Limb (tissue), 2 donors: ENCODE results near the gene DDC.
A peak's percentile ranks its signal among the peaks of the same experiment; 100 is the strongest.
"Not testable (repeated sequence)": the region's sequence is repeated elsewhere in the genome, so short reads cannot be mapped to it uniquely, and the experiment has no call there.

Experiments used
- DNase-seq, 2 donors: peaks; one replicate each; pipeline ENCODE4 v3.0.0-alpha.2; 2016; ENCODE audit errors: extremely low spot score in 2 of 2

The DDC gene

DNA sequence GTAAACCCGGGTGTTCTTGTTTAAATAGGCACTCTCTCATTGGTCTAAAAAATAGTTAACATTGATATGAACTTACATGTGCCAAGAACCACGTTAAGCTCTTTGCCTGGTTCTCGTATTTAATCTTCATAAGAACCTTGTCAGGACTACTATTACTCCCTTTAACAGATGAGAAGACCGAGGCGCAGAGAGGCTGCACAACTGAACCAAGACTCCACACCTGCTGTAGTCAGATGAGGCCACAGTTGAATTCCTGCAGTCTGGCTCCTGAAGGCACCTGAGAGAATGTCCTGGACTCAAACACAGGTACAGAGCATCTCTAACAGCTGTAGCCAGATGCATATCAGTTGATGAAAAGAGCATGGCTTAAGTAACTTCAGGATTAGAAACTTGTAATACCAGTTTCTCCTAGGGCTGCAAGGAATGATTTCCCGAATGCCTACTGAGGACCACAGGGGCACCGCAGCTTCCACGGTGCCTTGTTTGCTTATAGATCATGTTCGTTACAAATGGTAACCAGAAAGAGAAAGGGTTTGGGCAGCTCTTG lies 9.5 kb downstream of the DDC start:
- no peak for DNase-seq

DNA sequence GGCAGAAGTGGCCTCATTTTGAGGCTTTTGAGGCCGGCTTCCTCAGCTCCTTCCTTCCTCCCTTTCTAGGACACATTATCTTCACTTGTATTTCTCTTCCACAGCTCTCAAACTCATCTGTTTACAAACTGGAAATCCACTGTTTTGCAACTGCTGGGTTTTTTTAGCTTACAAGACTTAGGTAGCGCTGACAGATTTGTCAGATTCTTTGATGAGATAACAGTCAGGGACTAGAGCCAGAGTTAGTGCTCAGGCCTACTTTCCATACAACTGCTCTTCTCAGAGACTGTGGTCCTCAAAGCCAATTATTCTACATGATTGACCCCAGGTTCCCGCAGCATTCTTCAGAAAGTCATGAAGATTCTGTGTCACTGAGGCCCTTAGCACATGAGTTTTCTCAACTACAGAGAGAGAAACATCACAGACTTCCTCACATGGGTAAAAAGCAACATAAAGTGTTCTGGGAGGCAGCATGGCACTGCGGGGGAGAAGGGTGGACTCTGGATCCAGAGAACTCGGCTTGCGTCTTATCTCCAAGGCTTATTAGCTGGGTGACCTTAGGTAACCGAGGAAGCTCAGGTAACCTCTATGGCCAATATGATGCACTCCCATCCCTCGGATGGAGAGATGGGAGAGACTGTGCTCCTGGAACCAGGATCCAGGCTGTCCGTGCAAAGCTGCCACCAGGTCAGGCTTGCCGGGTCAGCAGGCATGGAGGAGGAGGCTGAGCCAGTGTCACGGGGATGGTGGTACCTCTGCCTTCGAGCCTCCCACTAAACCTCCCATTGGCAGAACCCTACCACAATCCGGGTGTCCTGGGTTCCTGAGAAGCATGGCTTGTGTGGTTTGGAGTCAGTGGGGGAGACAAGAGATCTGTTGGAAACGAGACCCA lies 10.5 kb downstream of the DDC start:
- DNase-seq = no peak

DNA sequence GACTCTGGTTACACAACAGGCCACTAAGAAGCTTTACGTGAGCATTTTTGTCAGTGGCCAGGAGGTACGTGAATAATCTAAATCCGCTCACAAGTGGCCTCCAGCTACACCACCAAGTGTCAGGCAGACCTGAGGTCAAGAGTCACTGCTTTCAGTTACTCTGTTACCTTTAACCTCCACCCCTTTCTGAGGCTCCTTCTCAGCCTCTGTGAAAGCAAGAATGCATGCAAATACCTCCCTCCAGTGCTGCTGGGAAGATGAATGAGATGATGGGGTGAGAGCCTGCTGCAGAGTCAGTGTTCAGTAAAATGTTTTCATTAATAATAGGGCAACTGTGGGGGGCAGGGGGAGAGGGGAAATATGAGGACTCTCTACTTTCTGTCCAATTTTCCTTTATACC lies 11.2 kb downstream of the DDC start:
- no peak for DNase-seq

DNA sequence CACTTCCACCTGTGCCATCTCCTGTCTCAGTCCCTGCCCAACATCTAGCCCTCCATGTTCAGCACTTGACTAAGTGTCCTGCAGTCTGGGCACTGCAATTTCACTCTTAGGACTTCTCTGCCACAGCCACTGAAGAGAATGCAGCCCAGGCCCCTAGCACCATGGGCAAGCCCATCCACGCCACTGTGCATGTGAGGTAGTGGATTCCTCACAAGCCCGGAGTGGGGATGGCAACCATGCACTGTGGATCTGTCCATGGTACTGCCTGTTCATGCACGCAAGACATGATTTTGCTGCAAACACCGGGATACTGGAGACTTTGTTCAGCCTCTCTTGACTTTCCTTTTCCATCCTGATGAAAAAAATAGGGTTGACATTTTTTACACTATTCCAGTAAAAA lies 12.3 kb downstream of the DDC start:
- DNase-seq = peak; percentile 31 to 70

DNA sequence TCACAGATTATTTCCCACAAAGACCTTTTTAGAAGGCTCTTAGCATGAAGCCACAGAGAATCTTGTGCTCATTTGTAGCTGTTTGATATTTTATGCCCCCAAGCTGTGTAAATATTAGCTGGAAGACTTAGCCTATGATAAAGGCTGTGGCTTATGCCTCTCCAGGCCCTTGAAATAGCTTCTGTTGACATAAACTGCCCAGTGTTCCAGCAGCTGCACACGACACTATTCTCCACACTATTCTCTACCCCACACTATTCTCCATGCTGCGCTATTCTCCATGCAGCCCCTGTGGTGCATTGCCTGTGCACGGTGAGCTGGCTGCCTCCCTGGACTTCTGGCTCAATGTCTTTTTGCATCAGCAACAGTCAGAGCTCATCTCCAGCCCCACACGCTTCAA lies 13.1 kb downstream of the DDC start:
- DNase-seq = no peak

DNA sequence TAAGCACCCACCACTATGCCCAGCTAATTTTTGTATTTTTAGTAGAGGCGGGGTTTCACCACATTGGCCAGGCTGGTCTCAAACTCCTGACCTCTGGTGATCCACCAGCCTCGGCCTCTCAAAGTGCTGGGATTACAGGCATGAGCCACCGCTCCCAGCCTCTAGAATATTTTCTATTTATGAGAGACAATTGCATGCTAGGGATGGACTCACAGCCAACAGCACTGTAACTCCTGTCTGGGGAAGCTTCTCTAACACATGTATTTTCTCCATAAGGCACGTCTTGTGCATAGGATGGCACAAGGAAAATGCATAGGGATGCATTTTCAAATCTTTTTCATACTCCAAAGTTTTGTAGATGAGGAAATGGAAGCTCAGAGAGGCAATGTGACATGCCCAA lies 19.6 kb downstream of the DDC start:
- not testable (repeated sequence) for DNase-seq

DNA sequence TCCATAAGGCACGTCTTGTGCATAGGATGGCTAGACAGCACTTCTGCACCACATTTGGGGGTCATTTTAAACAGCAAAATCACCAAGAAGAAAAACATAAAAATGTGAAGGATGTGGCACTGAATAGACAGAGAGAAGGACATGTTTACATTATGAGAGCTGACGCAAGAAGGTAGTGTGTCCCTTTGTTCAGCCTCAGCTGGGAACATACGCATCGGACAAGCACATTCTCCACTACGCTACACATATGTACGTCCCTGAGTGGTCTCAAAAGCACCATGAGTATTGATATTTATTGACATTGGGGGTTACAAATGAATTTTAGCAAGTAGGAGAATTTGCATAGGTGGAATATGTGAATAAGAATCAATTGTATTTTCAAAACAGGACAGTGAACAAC lies 20.2 kb downstream of the DDC start:
- no peak for DNase-seq

DNA sequence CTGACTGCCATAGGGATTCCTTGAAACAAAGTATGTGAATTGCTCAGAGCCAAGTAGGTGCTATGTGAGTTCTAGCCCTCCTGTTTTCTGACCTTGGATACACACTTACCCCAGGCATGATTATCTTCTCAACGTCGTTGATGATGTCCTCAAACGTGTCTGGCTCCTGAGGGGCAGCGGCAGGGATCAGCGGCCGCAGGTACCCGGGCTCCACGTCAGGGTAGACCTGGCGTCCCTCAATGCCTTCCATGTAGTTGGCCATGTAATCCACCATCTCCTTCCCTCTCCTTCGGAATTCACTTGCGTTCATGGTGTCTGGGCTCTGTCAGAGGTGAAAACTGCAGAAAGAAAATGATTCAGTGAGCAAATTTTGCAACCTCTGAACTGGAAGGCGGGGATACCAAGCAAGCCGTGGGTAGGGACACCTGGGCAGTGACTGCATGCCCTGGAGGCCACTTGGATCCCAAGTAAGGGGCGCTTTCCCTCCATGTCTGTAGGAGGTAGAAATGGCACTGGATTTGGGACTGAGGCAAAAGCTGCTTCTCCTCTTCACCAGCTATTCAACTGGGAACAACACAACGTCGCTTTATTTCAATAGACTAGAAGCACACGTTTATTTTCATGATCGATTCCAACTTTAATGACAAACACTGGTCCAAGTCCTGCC lies 21.3 kb downstream of the DDC start:
- DNase-seq = no peak

DNA sequence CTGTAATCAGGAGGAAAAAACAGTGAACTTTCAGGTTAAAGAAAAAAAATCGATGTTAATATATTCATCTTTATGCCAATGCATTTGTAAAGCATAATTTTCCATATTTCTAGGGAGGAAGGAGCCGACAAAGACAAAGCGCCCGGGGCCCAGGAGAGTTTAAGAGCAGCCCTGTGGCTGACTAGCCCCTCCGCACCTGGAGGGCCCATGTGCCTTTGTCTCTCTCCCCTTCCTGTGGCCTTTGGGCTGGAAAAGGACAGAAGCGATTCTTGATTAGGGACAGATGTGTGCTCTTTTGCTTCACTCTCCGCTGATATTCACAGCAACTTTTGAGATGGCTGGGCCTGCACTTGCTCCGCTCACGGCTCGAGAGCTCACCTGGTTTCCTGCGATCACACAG lies 23.1 kb downstream of the DDC start:
- no peak for DNase-seq

DNA sequence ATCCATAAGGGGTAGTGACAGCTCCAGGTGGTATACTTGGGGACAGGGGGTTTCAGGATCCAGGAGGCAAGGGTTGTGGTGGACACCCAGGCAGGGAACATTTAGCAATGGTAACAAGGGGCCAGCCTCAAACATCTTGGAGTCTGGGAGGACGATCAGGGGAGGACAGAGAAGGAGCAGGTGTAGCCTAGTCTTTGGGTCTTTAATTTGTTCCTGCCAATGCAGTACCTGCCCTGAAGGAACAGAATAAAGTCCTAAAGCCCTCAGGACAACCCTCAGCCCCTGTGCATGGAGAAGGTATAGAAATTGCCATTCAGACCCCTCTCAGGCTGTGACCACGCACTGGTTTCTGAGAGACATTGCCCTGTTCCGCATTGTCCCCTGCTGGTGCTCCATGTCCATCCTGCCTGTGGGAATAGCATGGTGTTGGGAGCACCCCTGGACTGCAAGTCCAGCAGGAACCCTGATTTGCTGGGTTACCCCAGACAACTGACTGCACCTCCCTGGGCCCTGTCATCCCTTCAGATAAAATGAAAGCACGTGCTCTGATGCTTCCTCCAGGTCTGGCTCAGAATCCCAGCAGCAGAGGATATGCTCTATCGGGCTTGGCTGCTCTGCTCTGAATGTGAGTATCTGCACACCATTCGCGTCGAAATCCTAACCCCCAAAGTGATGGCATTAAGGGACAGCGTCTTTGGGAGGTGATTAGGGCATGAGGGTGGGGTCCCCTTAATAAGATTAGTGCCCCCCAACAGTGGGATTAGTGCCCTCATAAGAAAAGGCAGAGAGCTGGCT lies 24.2 kb downstream of the DDC start:
- DNase-seq = no peak

DNA sequence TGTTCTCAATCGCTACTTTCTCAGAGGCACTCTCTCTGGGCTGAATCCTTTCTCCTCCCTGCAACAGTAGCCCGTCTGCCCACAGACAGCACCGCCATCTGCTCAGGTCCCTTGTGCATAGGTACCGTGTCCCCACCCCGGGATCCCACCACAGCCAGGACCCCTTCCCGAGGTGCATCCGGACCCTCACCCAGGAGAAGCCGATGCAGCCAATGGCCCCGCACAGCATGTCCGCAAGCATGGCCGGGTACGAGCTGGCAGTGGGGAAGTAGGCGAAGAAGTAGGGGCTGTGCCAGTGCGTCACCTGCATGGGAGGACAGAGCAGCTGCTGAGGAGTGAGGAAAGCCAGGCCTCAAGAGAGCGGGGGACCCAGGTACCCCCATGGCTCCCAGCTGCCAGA lies 25.5 kb downstream of the DDC start:
- no peak for DNase-seq

DNA sequence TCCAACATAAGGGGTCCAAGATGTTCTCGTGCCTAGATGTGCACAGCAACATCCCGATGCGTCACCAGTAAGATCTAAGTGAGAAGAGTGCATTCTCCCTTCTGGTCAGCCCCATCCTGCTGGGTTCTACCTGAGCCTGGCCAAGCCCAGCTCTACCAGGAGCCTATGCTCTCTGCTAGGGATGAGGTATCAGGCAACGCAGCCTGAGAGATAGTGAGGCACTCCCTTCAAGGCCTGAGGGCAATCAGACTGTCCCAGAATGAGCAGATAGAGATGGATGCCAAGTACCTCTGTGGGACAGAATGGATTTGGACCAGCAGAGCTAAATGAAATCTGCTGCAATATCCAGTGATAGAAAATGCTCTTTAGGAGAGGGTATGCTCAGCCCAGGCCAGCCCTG lies 26.7 kb downstream of the DDC start:
- DNase-seq = no peak

DNA sequence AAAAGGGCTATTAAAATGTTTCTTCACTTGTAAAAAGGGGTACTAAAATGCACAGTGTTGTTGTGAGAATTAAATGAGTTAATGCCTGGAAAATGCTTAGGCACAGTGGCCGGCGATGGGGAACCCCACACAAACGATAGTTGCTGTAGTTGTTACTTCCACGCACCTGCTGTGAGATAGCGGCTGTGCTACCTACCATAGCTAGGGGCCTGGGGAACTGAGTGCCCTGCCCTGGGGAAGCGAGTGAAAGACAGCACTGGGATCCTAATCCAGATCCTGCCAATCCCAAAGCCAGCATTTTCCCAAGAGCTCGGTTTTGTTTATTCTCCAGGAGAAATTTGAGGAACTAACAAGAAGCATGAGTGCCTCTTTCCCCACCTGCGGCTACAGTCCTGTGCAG lies 27.8 kb downstream of the DDC start:
- DNase-seq = no peak

DNA sequence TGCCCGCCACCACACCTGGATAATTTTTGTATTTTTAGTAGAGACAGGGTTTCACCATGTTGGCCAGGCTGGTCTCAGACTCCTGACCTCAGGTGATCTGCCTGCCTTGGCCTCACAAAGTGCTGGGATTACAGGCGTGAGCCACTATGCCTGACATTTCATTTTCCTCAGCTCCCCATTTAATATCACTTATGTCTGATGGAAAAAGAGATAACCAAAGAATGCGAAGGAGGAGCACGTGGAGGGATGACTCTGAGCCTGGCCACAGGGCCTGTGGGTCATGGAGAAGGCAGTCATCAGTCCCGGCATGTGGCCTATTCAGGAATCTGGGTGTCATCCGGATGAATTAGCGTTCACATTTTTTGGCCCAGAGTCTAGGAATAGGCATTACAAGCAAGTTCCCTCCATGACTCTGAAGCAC lies 29.9 kb downstream of the DDC start:
- not testable (repeated sequence) for DNase-seq

DNA sequence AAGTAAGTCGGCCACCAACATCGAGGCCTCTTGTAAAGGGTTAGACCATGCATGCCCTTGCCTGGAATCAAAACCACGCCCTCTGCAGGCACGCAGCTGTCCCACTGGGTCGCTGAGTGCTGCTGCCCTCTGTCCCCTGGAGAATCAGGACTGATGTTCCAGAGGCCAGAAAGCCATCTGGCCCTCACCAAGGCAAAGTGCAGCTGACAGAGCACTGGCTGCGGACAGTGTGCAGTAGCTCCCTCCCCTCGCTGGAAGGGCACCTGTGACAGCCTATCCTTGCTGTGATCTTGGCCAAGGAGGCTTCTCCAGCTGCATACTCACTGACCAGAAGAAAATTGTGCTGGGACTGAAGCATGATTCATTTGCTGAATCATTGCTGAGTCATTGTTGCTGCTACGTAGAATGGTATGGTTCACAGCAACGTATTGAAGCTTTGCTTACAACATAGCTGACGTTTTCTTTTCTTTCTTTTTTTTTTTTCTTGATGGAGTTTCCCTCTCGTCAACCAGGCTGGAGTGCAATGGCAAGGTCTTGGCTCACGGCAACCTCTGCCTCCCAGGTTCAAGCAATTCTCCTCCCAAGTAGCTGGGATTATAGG lies 30.4 kb downstream of the DDC start:
- no peak for DNase-seq

DNA sequence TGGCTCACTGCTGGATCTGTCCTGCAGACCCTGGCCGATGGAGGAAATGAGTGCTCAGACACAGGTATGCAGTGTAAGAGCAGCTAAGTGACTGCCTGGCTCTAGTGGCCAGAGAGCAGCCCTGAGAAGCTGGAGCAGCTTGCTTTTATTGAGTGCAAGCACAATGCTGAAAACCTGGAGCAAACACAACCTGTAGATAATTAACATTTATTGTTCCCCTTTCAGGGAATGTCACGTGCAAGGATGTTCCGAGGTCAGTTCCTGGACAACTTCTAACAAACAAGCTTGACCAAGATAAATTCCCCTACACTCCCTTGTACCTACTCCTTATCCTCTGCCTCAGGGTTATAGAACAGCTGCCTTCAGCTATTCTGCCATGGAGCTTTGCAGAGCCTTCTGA lies 31.3 kb downstream of the DDC start:
- DNase-seq = no peak

DNA sequence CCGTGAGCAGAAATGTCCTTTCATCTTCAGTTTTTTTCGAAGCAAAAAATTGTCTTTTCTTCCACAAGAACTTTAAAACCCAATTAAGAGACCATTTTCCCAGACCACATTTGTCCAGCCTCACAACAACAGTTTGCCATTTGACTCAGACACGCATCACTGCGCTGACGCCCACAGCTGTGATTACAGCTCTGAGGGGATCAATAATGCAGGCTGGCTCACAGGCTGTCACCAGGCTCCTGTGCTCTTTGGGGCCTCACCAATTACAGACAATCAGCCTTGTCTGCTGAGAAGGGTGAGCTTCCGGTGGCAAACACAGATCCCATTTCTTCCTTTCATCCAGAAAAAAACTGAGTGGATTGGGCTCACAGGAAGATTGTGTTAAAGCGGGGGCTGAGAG lies 33.3 kb downstream of the DDC start:
- no peak for DNase-seq

DNA sequence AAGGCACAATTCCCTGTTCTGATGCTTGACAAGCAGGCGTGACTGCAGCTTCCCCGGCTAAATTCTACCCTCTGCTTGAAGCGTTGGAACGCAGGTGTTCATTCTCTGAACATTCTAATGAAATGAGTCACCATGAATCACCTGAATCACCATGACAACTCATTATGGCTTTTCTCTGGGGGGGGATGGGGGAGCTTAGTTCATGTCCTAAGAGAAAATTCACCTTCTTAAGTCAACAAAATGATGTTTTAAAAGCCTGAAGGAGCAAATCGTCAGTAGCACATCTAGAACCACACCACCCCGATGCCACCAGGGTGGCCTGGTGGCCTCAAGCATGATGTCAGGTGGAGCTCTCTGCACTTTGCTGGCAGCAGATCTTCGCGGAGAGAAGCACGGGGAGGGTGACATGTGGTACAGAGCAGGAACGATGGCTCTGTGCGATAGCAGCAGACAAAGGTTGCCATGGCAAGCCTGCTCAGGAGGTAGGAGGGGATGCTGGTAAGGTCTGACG lies 33.7 kb downstream of the DDC start:
- DNase-seq = no peak

DNA sequence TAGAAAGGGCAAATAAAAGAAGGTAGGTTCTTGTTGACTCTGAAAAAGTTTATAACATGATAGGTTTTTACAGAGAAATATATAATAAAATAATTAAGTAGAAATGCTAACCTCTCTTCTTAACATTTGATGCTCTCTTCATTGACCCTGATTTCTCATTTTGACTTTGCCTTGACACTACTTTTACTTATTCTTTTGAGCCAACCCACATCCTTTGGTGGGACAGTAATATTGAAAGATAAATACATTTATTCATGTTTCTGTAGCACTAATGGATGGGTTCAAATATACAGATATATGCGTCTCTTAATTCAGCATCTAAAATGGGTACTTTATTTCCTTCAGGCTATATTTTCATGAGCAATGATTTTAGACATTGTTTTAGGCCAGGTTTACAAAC lies 34.4 kb downstream of the DDC start:
- DNase-seq = no peak

DNA sequence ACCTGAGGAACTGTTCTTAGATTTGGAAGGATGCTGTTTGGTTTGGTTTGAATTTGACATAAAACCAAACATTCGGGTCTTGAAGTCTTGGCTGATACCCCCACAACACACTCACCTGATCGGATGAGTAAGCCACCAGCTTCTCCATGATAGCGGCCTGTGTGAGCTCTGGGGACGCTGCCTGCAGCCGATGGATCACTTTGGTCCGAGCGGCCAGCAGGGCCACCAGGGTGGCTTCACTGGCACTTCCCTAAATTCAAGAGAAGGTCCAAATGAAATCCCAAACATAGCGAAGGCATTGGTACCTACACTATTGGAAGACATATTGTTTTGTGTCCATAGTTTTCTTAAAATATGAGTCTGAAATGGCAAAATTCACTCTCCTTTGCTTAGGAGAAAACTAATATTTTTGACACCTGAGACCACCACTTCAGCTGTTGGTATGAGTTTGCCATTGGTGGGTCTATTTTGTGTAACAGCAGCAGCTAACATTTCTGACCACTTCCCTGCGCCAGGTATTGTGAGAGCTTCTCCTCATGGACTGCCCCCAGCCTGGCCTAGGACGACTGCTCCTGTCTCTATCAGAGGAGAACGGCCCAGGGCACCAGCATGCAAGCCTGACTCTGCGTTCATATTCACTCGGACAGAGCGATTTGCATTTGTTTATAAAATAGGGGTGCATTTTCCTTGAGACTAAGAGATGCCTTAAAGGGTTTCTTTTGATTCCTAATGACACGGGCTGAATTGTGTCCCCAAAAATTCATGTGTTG lies 35.9 kb downstream of the DDC start:
- no peak for DNase-seq
